ENCODE data around the gene RAD51B. TPM values are rescaled to one million over a fixed set of nuclear protein-coding genes. Genes with fewer than 3 reads are reported as not detected.
"Not testable (repeated sequence)": the region's sequence is repeated elsewhere in the genome, so short reads cannot be mapped to it uniquely, and the experiment has no call there.

RAD51B gene
- total RNA-seq, 1 experiment from 2014 or later = 29.9 TPM

DNA sequence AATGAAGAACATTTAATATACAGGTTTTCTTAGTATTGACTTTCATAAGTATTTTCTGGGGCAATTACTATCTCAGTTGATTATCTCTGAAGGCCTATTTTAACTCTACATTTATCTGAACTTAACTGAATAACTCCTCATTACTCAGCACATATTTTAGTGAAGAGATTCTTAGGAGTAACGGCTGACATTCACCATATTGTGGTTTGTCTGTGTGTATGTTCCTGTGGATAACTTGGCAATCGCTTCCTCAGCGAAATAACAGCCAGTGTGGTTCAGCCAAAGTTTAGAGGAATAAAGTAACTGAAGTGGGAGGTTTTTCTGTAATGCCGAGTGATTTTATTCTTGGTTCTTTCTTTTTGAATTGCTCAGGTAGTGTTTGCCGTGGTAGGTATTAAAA lies 168.0 kb downstream of the RAD51B start:
- Histone ChIP-seq H3K4me2 (no peak overlapping the region), H3K9me2 (ENCODE audit: insufficient read depth) (no peaks in the 10 kb centered on the region), H3K4me1 (replicated peaks; ENCODE audit: insufficient read depth) (no peaks in the 10 kb centered on the region), H3K79me2 (ENCODE audit: low read depth) (no peaks in the 10 kb centered on the region), H3K27ac (no peak overlapping the region), H4K20me1 (ENCODE audit: insufficient read depth) (no peaks in the 10 kb centered on the region), H3F3A (ENCODE audit: insufficient read depth, low read depth) (no peaks in the 10 kb centered on the region), H3K27me3 (ENCODE audit: insufficient read depth, low read depth) (no peaks in the 10 kb centered on the region), H3K36me3 (ENCODE audit: low read depth) (no peaks in the 10 kb centered on the region), H3K9me3 (ENCODE audit: insufficient read depth, low read depth) (no peaks in the 10 kb centered on the region), H2AFZ (no peak overlapping the region), H3K4me3 (no peak overlapping the region)
- ChIA-PET CTCF (no interaction called here), POLR2A (ENCODE audit: unreplicated experiment) (no interaction called here)
- TF ChIP-seq EZH2 (IDR thresholded peaks at IDR 0.05; ENCODE audit: low read depth) (no peak), CTCF (conservative IDR thresholded peaks at IDR 0.05) (no peak)
- intact Hi-C loops (cut with micrococcal nuclease; ENCODE audit: unreplicated experiment) = no loop called here
- BruUV-seq (replicated peaks) = no TSS peak
- no peak for DNase-seq

DNA sequence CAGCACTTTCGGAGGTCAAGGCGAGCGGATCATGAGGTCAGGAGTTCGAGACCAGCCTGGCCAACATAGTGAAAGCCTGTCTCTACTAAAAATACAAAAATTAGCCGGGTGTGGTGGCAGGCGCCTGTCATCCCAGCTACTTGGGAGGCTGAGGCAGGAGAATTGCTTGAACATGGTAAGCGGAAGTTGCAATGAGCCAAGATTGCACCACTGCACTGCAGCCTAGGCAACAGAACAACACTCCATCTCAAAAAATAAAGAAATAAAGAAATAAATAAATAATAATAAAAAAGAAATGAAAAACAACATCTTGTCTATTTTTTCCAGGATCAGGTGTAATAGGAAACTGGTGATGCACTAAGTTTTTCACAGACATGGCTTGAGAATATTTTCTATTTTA lies 168.6 kb downstream of the RAD51B start:
- POLR2A ChIA-PET (ENCODE audit: unreplicated experiment); BruUV-seq (replicated peaks); H3K4me2 ChIP-seq; H3K27me3 ChIP-seq (ENCODE audit: insufficient read depth, low read depth); H3K36me3 ChIP-seq (ENCODE audit: low read depth); H3K4me1 ChIP-seq (replicated peaks; ENCODE audit: insufficient read depth); H2AFZ ChIP-seq; H3K9me3 ChIP-seq (ENCODE audit: insufficient read depth, low read depth); CTCF ChIA-PET; H3F3A ChIP-seq (ENCODE audit: insufficient read depth, low read depth); intact Hi-C loops (cut with micrococcal nuclease; ENCODE audit: unreplicated experiment); H4K20me1 ChIP-seq (ENCODE audit: insufficient read depth); H3K27ac ChIP-seq; H3K79me2 ChIP-seq (ENCODE audit: low read depth); DNase-seq; H3K9me2 ChIP-seq (ENCODE audit: insufficient read depth); H3K4me3 ChIP-seq: not testable (repeated sequence)

- Histone ChIP-seq H3K27ac (no peak overlapping the region), H3K79me2 (ENCODE audit: low read depth) (no peaks in the 10 kb centered on the region), H3K27me3 (ENCODE audit: insufficient read depth, low read depth) (no peaks in the 10 kb centered on the region), H3K9me2 (ENCODE audit: insufficient read depth) (no peaks in the 10 kb centered on the region), H3K4me3 (no peak overlapping the region), H3K9me3 (ENCODE audit: insufficient read depth, low read depth) (no peaks in the 10 kb centered on the region), H4K20me1 (ENCODE audit: insufficient read depth) (no peaks in the 10 kb centered on the region), H3K4me2 (no peak overlapping the region), H3K36me3 (ENCODE audit: low read depth) (no peaks in the 10 kb centered on the region), H2AFZ (no peak overlapping the region), H3F3A (ENCODE audit: insufficient read depth, low read depth) (no peaks in the 10 kb centered on the region), H3K4me1 (replicated peaks; ENCODE audit: insufficient read depth) (no peaks in the 10 kb centered on the region)
- no TSS peak for BruUV-seq (replicated peaks)
- ChIA-PET POLR2A (ENCODE audit: unreplicated experiment) (no interaction called here), CTCF (no interaction called here)
- intact Hi-C loops (cut with micrococcal nuclease; ENCODE audit: unreplicated experiment) = no loop called here
- DNase-seq = no peak
- TF ChIP-seq CTCF (conservative IDR thresholded peaks at IDR 0.05) = no peak
- TF ChIP-seq EZH2 (IDR thresholded peaks at IDR 0.05; ENCODE audit: low read depth) = no peak
Measured at GRCh38 chr14:67990576-67990975, 171.0 kb downstream of the RAD51B start.

- no peak overlapping the region for H3K4me2 ChIP-seq
- ChIA-PET CTCF (no interaction called here), POLR2A (ENCODE audit: unreplicated experiment) (no interaction called here)
- H3F3A ChIP-seq (ENCODE audit: insufficient read depth, low read depth) = no peaks in the 10 kb centered on the region
- H2AFZ ChIP-seq = no peak overlapping the region
- no peak overlapping the region for H3K4me3 ChIP-seq
- intact Hi-C loops (cut with micrococcal nuclease; ENCODE audit: unreplicated experiment) = no loop called here
- no peaks in the 10 kb centered on the region for H3K9me3 ChIP-seq (ENCODE audit: insufficient read depth, low read depth)
- no peaks in the 10 kb centered on the region for H4K20me1 ChIP-seq (ENCODE audit: insufficient read depth)
- no peaks in the 10 kb centered on the region for H3K27me3 ChIP-seq (ENCODE audit: insufficient read depth, low read depth)
- no TSS peak for BruUV-seq (replicated peaks)
- TF ChIP-seq CTCF (conservative IDR thresholded peaks at IDR 0.05) = no peak
- TF ChIP-seq EZH2 (IDR thresholded peaks at IDR 0.05; ENCODE audit: low read depth) = no peak
- H3K79me2 ChIP-seq (ENCODE audit: low read depth) = no peaks in the 10 kb centered on the region
- H3K9me2 ChIP-seq (ENCODE audit: insufficient read depth) = no peaks in the 10 kb centered on the region
- no peak overlapping the region for H3K27ac ChIP-seq
- no peak for DNase-seq
- H3K36me3 ChIP-seq (ENCODE audit: low read depth) = no peaks in the 10 kb centered on the region
- no peaks in the 10 kb centered on the region for H3K4me1 ChIP-seq (replicated peaks; ENCODE audit: insufficient read depth)
Measured at GRCh38 chr14:67994531-67994930, 175.0 kb downstream of the RAD51B start.
